HepG2 (cell line): ENCODE data around the gene GRAMD1A. TPM values are rescaled to one million over a fixed set of nuclear protein-coding genes. Genes with fewer than 3 reads are reported as not detected.

Experiments used
- FOXO1 ChIP-seq: sonication (generic); formaldehyde crosslinking; IDR thresholded peaks from 2 replicates; pipeline ENCODE4 v1.4.0; 2020; ENCODE audit warnings: missing genetic modification reagents
- HOXA5 ChIP-seq: sonication (generic); formaldehyde crosslinking; IDR thresholded peaks from 2 replicates; pipeline ENCODE4 v1.4.0; 2020; ENCODE audit warnings: missing genetic modification reagents
- KLF16 ChIP-seq, 2 experiments: sonication (generic) in 1 of 2; formaldehyde crosslinking in 1 of 2; IDR thresholded peaks; 2 replicates each; pipeline versions ENCODE4 v1.6.1 to v1.8.0; 2016 to 2023; ENCODE audit warnings: missing genetic modification reagents in 2 of 2, missing compliant biosample characterization in 1 of 2
- MED8 ChIP-seq: sonication (generic); formaldehyde crosslinking; IDR thresholded peaks from 2 replicates; pipeline ENCODE4 v1.8.1; 2023; ENCODE audit warnings: mild to moderate bottlenecking, missing genetic modification reagents; ENCODE audit not compliant: insufficient replicate concordance
- SP5 ChIP-seq: IDR thresholded peaks from 2 replicates; pipeline ENCODE4 v1.6.1; 2016; ENCODE audit warnings: low read depth, borderline replicate concordance
- TARDBP ChIP-seq: sonication (generic); formaldehyde crosslinking; IDR thresholded peaks from 2 replicates; pipeline ENCODE4 v1.8.0; 2022; ENCODE audit warnings: mild to moderate bottlenecking, missing genetic modification reagents
- TBP ChIP-seq: sonication (generic); formaldehyde crosslinking; IDR thresholded peaks from 2 replicates; pipeline ENCODE4 v1.5.0; 2020; ENCODE audit warnings: missing genetic modification reagents
- ZBTB21 ChIP-seq: sonication (generic); formaldehyde crosslinking; IDR thresholded peaks from 2 replicates; pipeline ENCODE4 v1.4.0; 2020; ENCODE audit warnings: missing genetic modification reagents
- ZNF232 ChIP-seq: sonication (generic); formaldehyde crosslinking; IDR thresholded peaks from 2 replicates; pipeline ENCODE4 v1.4.0; 2020; ENCODE audit warnings: missing genetic modification reagents, borderline replicate concordance
- ZNF296 ChIP-seq: sonication (generic); formaldehyde crosslinking; conservative IDR thresholded peaks from 2 replicates; pipeline ENCODE4 v1.5.0; 2020; ENCODE audit warnings: mild to moderate bottlenecking, missing genetic modification reagents
- ZNF569 ChIP-seq: sonication (generic); formaldehyde crosslinking; IDR thresholded peaks from 2 replicates; pipeline ENCODE4 v1.5.0; 2020; ENCODE audit warnings: mild to moderate bottlenecking, missing genetic modification reagents, moderate library complexity, borderline replicate concordance
- ZNF572 ChIP-seq: sonication (generic); formaldehyde crosslinking; IDR thresholded peaks from 2 replicates; pipeline ENCODE4 v1.5.1; 2020; ENCODE audit warnings: mild to moderate bottlenecking, missing genetic modification reagents
- ZNF577 ChIP-seq: sonication (generic); formaldehyde crosslinking; IDR thresholded peaks from 2 replicates; pipeline ENCODE4 v1.4.0; 2020; ENCODE audit warnings: mild to moderate bottlenecking, low read depth, missing genetic modification reagents, borderline replicate concordance
- ZNF605 ChIP-seq: sonication (generic); formaldehyde crosslinking; IDR thresholded peaks from 2 replicates; pipeline ENCODE4 v1.8.0; 2022; ENCODE audit warnings: mild to moderate bottlenecking, missing genetic modification reagents
- ZNF746 ChIP-seq: sonication (generic); formaldehyde crosslinking; IDR thresholded peaks from 2 replicates; pipeline ENCODE4 v1.8.0; 2022; ENCODE audit warnings: mild to moderate bottlenecking, missing genetic modification reagents
- ZSCAN9 ChIP-seq: IDR thresholded peaks from 2 replicates; pipeline ENCODE4 v1.6.1; 2016; ENCODE audit warnings: borderline replicate concordance
- polyA plus RNA-seq, 8 experiments: library from polyadenylated mRNA; depleted of rRNA in 3 of 8; stranded (reverse) in 7 of 8; unstranded in 1 of 8; fragments of >200 nt; fragmentation: Illumina TruSeq in 4 of 8; extraction: Trizol in 4 of 8; gene quantifications; 2 replicates each; pipeline versions ENCODE4 v1.2.1 to v1.2.3, GENCODE V29; 2011 to 2016; ENCODE audit warnings: low read depth in 4 of 8, missing spikeins in 1 of 8, mixed read lengths in 1 of 8; ENCODE audit not compliant: insufficient read depth in 1 of 8
- total RNA-seq, 5 experiments: library from RNA; depleted of rRNA; stranded (reverse); fragments of >200 nt; fragmentation: Illumina TruSeq; extraction: Trizol; gene quantifications; 2 replicates each; pipeline ENCODE4 v1.2.3, GENCODE V29; 2016; ENCODE audit warnings: low read depth in 1 of 5
- TF ChIP-seq, protein P1 (sequence below): sonication (generic); formaldehyde crosslinking; IDR thresholded peaks from 2 replicates; pipeline ENCODE4 v1.4.0; 2020; ENCODE audit warnings: missing genetic modification reagents
- TF ChIP-seq, protein P2 (sequence below): sonication (generic); formaldehyde crosslinking; IDR thresholded peaks from 2 replicates; pipeline ENCODE4 v1.4.0; 2020; ENCODE audit warnings: missing genetic modification reagents, borderline replicate concordance
- TF ChIP-seq, protein P3 (sequence below): sonication (generic); formaldehyde crosslinking; IDR thresholded peaks from 2 replicates; pipeline ENCODE4 v1.4.0; 2020; ENCODE audit warnings: missing genetic modification reagents
- TF ChIP-seq, protein P4 (sequence below): sonication (generic); formaldehyde crosslinking; IDR thresholded peaks from 2 replicates; pipeline ENCODE4 v1.9.0; 2021; ENCODE audit warnings: missing genetic modification reagents, borderline replicate concordance

Gene GRAMD1A
- total and polyA plus RNA-seq, 2 of the 13 experiments (the other 11 are each of a cell fraction or from before 2014, with no cell fraction given): 14.7 to 181 TPM

DNA sequence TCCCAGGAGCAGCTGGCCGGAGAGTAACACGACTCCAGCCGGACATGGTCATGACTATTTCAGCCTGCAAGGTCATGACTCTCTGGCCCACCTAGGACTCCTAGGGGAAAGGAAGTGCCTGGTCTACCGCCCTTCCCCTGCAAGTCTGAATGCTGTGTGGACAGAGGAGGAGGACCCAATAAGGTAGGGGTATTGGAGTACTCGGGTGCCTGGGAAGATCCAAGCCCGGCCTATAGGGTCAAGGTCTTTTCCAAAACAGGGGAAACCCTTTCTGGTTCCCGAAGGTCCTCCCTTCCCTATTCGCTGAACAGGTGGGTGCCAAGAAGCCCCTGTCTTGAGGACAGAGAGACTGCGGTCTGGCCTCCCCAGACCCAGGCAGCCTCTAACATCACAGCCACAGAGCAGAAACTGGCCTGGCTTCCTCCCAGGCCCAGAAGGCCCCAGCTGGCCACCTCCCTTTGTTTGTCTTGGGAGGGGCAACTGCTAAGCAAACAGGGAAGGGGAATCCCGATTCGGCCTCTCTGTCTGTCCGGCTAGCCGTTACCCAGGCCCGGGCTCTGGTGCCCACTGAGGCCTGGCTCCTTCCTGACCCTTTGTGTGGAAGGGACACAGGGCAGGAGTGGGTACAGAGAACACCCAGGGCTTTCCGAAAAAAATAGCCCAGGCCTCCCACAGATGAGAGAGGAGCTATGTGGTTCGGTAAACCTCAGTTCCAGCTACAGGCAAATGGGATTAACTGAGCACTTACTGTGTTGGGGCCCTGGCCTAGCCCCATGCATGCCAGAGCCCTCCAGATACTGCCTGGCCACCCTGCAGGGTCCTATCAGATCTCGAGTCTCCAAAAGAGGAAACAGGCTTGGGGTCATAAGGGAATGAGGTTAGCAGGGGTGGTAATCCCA is 5.2 kb upstream of the GRAMD1A start (continued):
- TF ChIP-seq, protein P1, sequence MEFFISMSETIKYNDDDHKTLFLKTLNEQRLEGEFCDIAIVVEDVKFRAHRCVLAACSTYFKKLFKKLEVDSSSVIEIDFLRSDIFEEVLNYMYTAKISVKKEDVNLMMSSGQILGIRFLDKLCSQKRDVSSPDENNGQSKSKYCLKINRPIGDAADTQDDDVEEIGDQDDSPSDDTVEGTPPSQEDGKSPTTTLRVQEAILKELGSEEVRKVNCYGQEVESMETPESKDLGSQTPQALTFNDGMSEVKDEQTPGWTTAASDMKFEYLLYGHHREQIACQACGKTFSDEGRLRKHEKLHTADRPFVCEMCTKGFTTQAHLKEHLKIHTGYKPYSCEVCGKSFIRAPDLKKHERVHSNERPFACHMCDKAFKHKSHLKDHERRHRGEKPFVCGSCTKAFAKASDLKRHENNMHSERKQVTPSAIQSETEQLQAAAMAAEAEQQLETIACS (CRISPR knock-in tag): no peak
- TF ChIP-seq ZNF605 (0 out of 2 replicates have a peak, but pooled peaks have one; percentile 42), ZNF746 (no peak), ZBTB21 (no peak), HOXA5 (peak; percentile 62; the same call in 1 of the 2 replicates), ZSCAN9 (CRISPR knock-in tag) (peak; percentile 28; the same call in 1 of the 2 replicates), MED8 (peak; percentile 67), ZNF232 (CRISPR knock-in tag) (peak; percentile 71; the same call in 1 of the 2 replicates), ZNF296 (CRISPR knock-in tag) (no peak), KLF16 (CRISPR knock-in tag; IDR thresholded peaks at IDR 0.05) (peak in 1 of 2 experiments; percentile 63; a peak in 2 of 4 replicates), ZNF572 (no peak), TBP (CRISPR knock-in tag) (no peak), SP5 (CRISPR knock-in tag) (peak; percentile 100), TARDBP (CRISPR knock-in tag) (peak; percentile 80), ZNF577 (CRISPR knock-in tag) (no peak), ZNF569 (CRISPR knock-in tag) (no peak), FOXO1 (CRISPR knock-in tag) (peak; percentile 72)
- TF ChIP-seq, protein P2, sequence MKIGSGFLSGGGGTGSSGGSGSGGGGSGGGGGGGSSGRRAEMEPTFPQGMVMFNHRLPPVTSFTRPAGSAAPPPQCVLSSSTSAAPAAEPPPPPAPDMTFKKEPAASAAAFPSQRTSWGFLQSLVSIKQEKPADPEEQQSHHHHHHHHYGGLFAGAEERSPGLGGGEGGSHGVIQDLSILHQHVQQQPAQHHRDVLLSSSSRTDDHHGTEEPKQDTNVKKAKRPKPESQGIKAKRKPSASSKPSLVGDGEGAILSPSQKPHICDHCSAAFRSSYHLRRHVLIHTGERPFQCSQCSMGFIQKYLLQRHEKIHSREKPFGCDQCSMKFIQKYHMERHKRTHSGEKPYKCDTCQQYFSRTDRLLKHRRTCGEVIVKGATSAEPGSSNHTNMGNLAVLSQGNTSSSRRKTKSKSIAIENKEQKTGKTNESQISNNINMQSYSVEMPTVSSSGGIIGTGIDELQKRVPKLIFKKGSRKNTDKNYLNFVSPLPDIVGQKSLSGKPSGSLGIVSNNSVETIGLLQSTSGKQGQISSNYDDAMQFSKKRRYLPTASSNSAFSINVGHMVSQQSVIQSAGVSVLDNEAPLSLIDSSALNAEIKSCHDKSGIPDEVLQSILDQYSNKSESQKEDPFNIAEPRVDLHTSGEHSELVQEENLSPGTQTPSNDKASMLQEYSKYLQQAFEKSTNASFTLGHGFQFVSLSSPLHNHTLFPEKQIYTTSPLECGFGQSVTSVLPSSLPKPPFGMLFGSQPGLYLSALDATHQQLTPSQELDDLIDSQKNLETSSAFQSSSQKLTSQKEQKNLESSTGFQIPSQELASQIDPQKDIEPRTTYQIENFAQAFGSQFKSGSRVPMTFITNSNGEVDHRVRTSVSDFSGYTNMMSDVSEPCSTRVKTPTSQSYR (CRISPR knock-in tag): no peak
- TF ChIP-seq, protein P3, sequence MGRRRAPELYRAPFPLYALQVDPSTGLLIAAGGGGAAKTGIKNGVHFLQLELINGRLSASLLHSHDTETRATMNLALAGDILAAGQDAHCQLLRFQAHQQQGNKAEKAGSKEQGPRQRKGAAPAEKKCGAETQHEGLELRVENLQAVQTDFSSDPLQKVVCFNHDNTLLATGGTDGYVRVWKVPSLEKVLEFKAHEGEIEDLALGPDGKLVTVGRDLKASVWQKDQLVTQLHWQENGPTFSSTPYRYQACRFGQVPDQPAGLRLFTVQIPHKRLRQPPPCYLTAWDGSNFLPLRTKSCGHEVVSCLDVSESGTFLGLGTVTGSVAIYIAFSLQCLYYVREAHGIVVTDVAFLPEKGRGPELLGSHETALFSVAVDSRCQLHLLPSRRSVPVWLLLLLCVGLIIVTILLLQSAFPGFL (CRISPR knock-in tag): no peak
- TF ChIP-seq, protein P4, sequence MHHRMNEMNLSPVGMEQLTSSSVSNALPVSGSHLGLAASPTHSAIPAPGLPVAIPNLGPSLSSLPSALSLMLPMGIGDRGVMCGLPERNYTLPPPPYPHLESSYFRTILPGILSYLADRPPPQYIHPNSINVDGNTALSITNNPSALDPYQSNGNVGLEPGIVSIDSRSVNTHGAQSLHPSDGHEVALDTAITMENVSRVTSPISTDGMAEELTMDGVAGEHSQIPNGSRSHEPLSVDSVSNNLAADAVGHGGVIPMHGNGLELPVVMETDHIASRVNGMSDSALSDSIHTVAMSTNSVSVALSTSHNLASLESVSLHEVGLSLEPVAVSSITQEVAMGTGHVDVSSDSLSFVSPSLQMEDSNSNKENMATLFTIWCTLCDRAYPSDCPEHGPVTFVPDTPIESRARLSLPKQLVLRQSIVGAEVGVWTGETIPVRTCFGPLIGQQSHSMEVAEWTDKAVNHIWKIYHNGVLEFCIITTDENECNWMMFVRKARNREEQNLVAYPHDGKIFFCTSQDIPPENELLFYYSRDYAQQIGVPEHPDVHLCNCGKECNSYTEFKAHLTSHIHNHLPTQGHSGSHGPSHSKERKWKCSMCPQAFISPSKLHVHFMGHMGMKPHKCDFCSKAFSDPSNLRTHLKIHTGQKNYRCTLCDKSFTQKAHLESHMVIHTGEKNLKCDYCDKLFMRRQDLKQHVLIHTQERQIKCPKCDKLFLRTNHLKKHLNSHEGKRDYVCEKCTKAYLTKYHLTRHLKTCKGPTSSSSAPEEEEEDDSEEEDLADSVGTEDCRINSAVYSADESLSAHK (CRISPR knock-in tag): no peak
